HG03460 (cell line): Measurements from ENCODE around the gene RHO.
A peak's percentile ranks its signal among the peaks of the same experiment; 100 is the strongest.
"Not testable (repeated sequence)": the region's sequence is repeated elsewhere in the genome, so short reads cannot be mapped to it uniquely, and the experiment has no call there.

Experiments used
- ATAC-seq: cut with Tn5 transposase; IDR thresholded peaks from one replicate; pipeline ENCODE4 v1.9.1; 2021; ENCODE audit not compliant: unreplicated experiment

RHO gene

GRCh38 chr3:129528589-129529100 lies at the start of gene RHO:
Gene RHO (plus strand): TSS chr3:129528639. CDS start chr3:129528734, 95 bp downstream.
- ATAC-seq, result no peak

GRCh38 chr3:129481225-129481765 lies 47.1 kb upstream of the RHO start:
- not testable (repeated sequence) for ATAC-seq

- ATAC-seq, result no peak
These were observed 46.6 kb upstream of the RHO start for GRCh38 chr3:129481766-129482332.

- no peak for ATAC-seq
These were observed 45.7 kb upstream of the RHO start for GRCh38 chr3:129482721-129483120.

GRCh38 chr3:129483870-129484269 lies 44.6 kb upstream of the RHO start:
- no peak for ATAC-seq

- ATAC-seq, result not testable (repeated sequence)
These were observed 43.3 kb upstream of the RHO start for GRCh38 chr3:129485146-129485545.

- no peak for ATAC-seq
These were observed 42.4 kb upstream of the RHO start for GRCh38 chr3:129485721-129486663.

- no peak for ATAC-seq
These were observed 41.8 kb upstream of the RHO start for GRCh38 chr3:129486664-129487035.

- no peak for ATAC-seq
These were observed 41.1 kb upstream of the RHO start for GRCh38 chr3:129487183-129487867.

- ATAC-seq, result not testable (repeated sequence)
These were observed 40.5 kb upstream of the RHO start for GRCh38 chr3:129487868-129488335.

GRCh38 chr3:129489258-129489657 lies 39.2 kb upstream of the RHO start:
- not testable (repeated sequence) for ATAC-seq

- peak; percentile 91 for ATAC-seq
These were observed 38.2 kb upstream of the RHO start for GRCh38 chr3:129490273-129490675.

GRCh38 chr3:129491077-129491476 lies 37.4 kb upstream of the RHO start:
- not testable (repeated sequence) for ATAC-seq

- no peak for ATAC-seq
These were observed 36.6 kb upstream of the RHO start for GRCh38 chr3:129491794-129492193.

- no peak for ATAC-seq
These were observed 35.7 kb upstream of the RHO start for GRCh38 chr3:129492691-129493090.

GRCh38 chr3:129493206-129493605 lies 35.2 kb upstream of the RHO start:
- ATAC-seq, result no peak

GRCh38 chr3:129494499-129494898 lies 33.9 kb upstream of the RHO start:
- not testable (repeated sequence) for ATAC-seq

GRCh38 chr3:129495006-129495639 lies 33.3 kb upstream of the RHO start:
- not testable (repeated sequence) for ATAC-seq

- ATAC-seq, result not testable (repeated sequence)
These were observed 30.6 kb upstream of the RHO start for GRCh38 chr3:129497876-129498275.
